ENCODE data around the gene CXXC1.
A peak's percentile ranks its signal among the peaks of the same experiment; 100 is the strongest.

Gene CXXC1

GRCh38 chr18:50279752-50280151 is 7.7 kb downstream of the CXXC1 start:
- TF ChIP-seq CTCF (conservative IDR thresholded peaks at IDR 0.05; ENCODE audit: low read depth, low read length) = no peak
- no peak overlapping the region for H3K27ac ChIP-seq
- no peak overlapping the region for H3K4me3 ChIP-seq (IDR thresholded peaks at IDR 0.05; ENCODE audit: insufficient read depth, low read depth, low read length)
- H3K9ac ChIP-seq = no peak overlapping the region
- peaks cover 28% of the 10 kb centered on the region for H3K79me2 ChIP-seq (ENCODE audit: insufficient read depth, low read depth)
- no peaks in the 10 kb centered on the region for H3K27me3 ChIP-seq (ENCODE audit: insufficient read depth, low read depth)
- peaks cover 19% of the 10 kb centered on the region; the same call in 1 of the 2 replicates for H3K36me3 ChIP-seq (ENCODE audit: insufficient read depth)
- no peak overlapping the region for H2AFZ ChIP-seq (ENCODE audit: low read depth)
- H4K20me1 ChIP-seq (ENCODE audit: insufficient read depth) = no peaks in the 10 kb centered on the region
- H3K4me2 ChIP-seq = peak overlapping the region; percentile 88
- peaks cover 23% of the 10 kb centered on the region for H3K4me1 ChIP-seq (ENCODE audit: low read depth, poor library complexity, severe bottlenecking)

- peaks cover 21% of the 10 kb centered on the region; the same call in 1 of the 2 replicates for H3K36me3 ChIP-seq (ENCODE audit: insufficient read depth)
- H4K20me1 ChIP-seq (ENCODE audit: insufficient read depth) = no peaks in the 10 kb centered on the region
- no peaks in the 10 kb centered on the region for H3K27me3 ChIP-seq (ENCODE audit: insufficient read depth, low read depth)
- no peak overlapping the region for H3K4me2 ChIP-seq
- no peak overlapping the region for H3K4me3 ChIP-seq (IDR thresholded peaks at IDR 0.05; ENCODE audit: insufficient read depth, low read depth, low read length)
- no peak overlapping the region for H3K9ac ChIP-seq
- no peak overlapping the region for H2AFZ ChIP-seq (ENCODE audit: low read depth)
- peaks cover 28% of the 10 kb centered on the region for H3K79me2 ChIP-seq (ENCODE audit: insufficient read depth, low read depth)
- H3K4me1 ChIP-seq (ENCODE audit: low read depth, poor library complexity, severe bottlenecking) = peaks cover 23% of the 10 kb centered on the region
- no peak overlapping the region for H3K27ac ChIP-seq
- TF ChIP-seq CTCF (conservative IDR thresholded peaks at IDR 0.05; ENCODE audit: low read depth, low read length) = no peak
Observed at GRCh38 chr18:50277942-50278341, 9.6 kb downstream of the CXXC1 start.

GRCh38 chr18:50276452-50276851 is 11.0 kb downstream of the CXXC1 start:
- no peak for TF ChIP-seq CTCF (conservative IDR thresholded peaks at IDR 0.05; ENCODE audit: low read depth, low read length)

GRCh38 chr18:50275503-50276036 is 11.9 kb downstream of the CXXC1 start:
- Histone ChIP-seq H4K20me1 (ENCODE audit: insufficient read depth) (peaks cover 4% of the 10 kb centered on the region; the same call in 1 of the 2 replicates), H3K27ac (no peak overlapping the region), H3K79me2 (ENCODE audit: insufficient read depth, low read depth) (peaks cover 21% of the 10 kb centered on the region), H3K36me3 (ENCODE audit: insufficient read depth) (peaks cover 21% of the 10 kb centered on the region; the same call in 1 of the 2 replicates), H3K4me2 (no peak overlapping the region), H2AFZ (ENCODE audit: low read depth) (no peak overlapping the region), H3K27me3 (ENCODE audit: insufficient read depth, low read depth) (no peaks in the 10 kb centered on the region), H3K4me3 (IDR thresholded peaks at IDR 0.05; ENCODE audit: insufficient read depth, low read depth, low read length) (no peak overlapping the region), H3K4me1 (ENCODE audit: low read depth, poor library complexity, severe bottlenecking) (peaks cover 17% of the 10 kb centered on the region), H3K9ac (no peak overlapping the region)
- TF ChIP-seq CTCF (conservative IDR thresholded peaks at IDR 0.05; ENCODE audit: low read depth, low read length) = no peak

More at GRCh38 chr18:50276452-50276851, 11.0 kb downstream of the CXXC1 start:
- H3K36me3 ChIP-seq (ENCODE audit: insufficient read depth) = peaks cover 21% of the 10 kb centered on the region; the same call in 1 of the 2 replicates
- H3K4me1 ChIP-seq (ENCODE audit: low read depth, poor library complexity, severe bottlenecking) = peaks cover 18% of the 10 kb centered on the region
- no peak overlapping the region for H2AFZ ChIP-seq (ENCODE audit: low read depth)
- H4K20me1 ChIP-seq (ENCODE audit: insufficient read depth) = no peaks in the 10 kb centered on the region
- peaks cover 28% of the 10 kb centered on the region for H3K79me2 ChIP-seq (ENCODE audit: insufficient read depth, low read depth)
- no peak overlapping the region for H3K9ac ChIP-seq
- H3K27me3 ChIP-seq (ENCODE audit: insufficient read depth, low read depth) = no peaks in the 10 kb centered on the region
- H3K27ac ChIP-seq = no peak overlapping the region
- no peak overlapping the region for H3K4me3 ChIP-seq (IDR thresholded peaks at IDR 0.05; ENCODE audit: insufficient read depth, low read depth, low read length)
- no peak overlapping the region for H3K4me2 ChIP-seq

All from KMS-11 (cell line).